Osteoblast (primary cell): ENCODE results near the gene CYSLTR1. TPM values are rescaled to one million over a fixed set of nuclear protein-coding genes. Genes with fewer than 3 reads are reported as not detected.

ENCODE experiments used
- DNase-seq: peaks from one replicate; pipeline ENCODE4 v3.0.0; 2011; ENCODE audit warnings: low spot score, mixed read lengths; ENCODE audit not compliant: insufficient read length; ENCODE audit errors: missing footprints
- H2AFZ ChIP-seq: 2 replicates; pipeline ENCODE4 v1.6.0; 2011; ENCODE audit warnings: mild to moderate bottlenecking, low read length
- H3K27ac ChIP-seq: 2 replicates; pipeline ENCODE4 v1.5.1; 2011; ENCODE audit warnings: mild to moderate bottlenecking, low read depth, low read length, moderate library complexity
- H3K27me3 ChIP-seq: 2 replicates; pipeline ENCODE4 v1.6.0; 2012; ENCODE audit warnings: mild to moderate bottlenecking, control low read depth, inconsistent platforms, low read length, moderate library complexity; ENCODE audit not compliant: insufficient read depth
- H3K36me3 ChIP-seq: 2 replicates; pipeline ENCODE4 v1.5.1; 2011; ENCODE audit warnings: mild to moderate bottlenecking, low read length, control low read depth, moderate library complexity; ENCODE audit not compliant: insufficient read depth
- H3K4me1 ChIP-seq: 2 replicates; pipeline ENCODE4 v1.5.1; 2011; ENCODE audit warnings: mild to moderate bottlenecking, low read length, control low read depth, moderate library complexity; ENCODE audit not compliant: insufficient read depth
- H3K4me2 ChIP-seq: 2 replicates; pipeline ENCODE4 v1.6.0; 2011; ENCODE audit warnings: mild to moderate bottlenecking, low read length; ENCODE audit not compliant: insufficient read depth
- H3K4me3 ChIP-seq: fragments of 200-600 bp; sonication (generic); 3 replicates; pipeline ENCODE4 v1.5.1; 2012; ENCODE audit warnings: mild to moderate bottlenecking, low read length, inconsistent platforms; ENCODE audit not compliant: insufficient read depth
- H3K79me2 ChIP-seq: 2 replicates; pipeline ENCODE4 v1.6.0; 2012; ENCODE audit warnings: mild to moderate bottlenecking, low read length, control low read depth, inconsistent platforms; ENCODE audit not compliant: insufficient read depth
- H3K9me3 ChIP-seq: 2 replicates; pipeline ENCODE4 v1.5.1; 2011; ENCODE audit warnings: low read depth, low read length, control low read depth
- H4K20me1 ChIP-seq: 2 replicates; pipeline ENCODE4 v1.6.0; 2012; ENCODE audit warnings: mild to moderate bottlenecking, low read length, control low read depth; ENCODE audit not compliant: insufficient read depth
- CTCF ChIP-seq: IDR thresholded peaks from 2 replicates; pipeline ENCODE4 v1.5.1; 2011; ENCODE audit warnings: mild to moderate bottlenecking, low read depth, low read length, moderate library complexity; ENCODE audit errors: extremely low read depth
- total RNA-seq: library from RNA; depleted of rRNA; stranded (reverse); fragments of >200 nt; gene quantifications from 2 replicates; pipeline ENCODE4 v1.2.3, GENCODE V29; 2012

CYSLTR1 gene
- total RNA-seq, 1 donor = not detected

DNA sequence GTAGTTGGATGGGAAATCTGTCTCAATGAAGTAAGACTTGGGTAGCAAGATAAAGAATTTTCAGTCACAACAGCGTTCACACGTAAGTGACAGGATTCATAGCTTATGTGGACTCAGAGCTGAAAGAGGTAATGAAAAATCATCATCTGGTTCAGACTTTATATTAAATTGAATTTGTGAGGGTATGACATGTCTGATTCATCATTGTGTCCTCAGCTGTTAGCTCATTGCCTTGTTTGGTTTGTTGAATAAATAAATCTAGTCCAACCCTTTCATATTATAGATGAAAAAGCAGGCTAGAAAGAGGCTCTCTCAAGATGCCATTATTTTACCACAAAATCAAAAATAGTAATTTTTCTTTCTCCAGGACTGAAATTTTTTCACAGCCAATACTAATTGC lies 2.7 kb upstream of the CYSLTR1 start:
- no peaks in the 10 kb centered on the region for H4K20me1 ChIP-seq
- no peaks in the 10 kb centered on the region for H3K79me2 ChIP-seq
- no peak for TF ChIP-seq CTCF
- peak; percentile 48 for DNase-seq
- H3K4me3 ChIP-seq = no peak overlapping the region
- H3K4me2 ChIP-seq = no peak overlapping the region
- no peaks in the 10 kb centered on the region for H3K9me3 ChIP-seq
- no peak overlapping the region for H2AFZ ChIP-seq
- H3K36me3 ChIP-seq = no peaks in the 10 kb centered on the region
- no peaks in the 10 kb centered on the region for H3K27me3 ChIP-seq
- H3K27ac ChIP-seq = no peak overlapping the region
- H3K4me1 ChIP-seq = no peaks in the 10 kb centered on the region

DNA sequence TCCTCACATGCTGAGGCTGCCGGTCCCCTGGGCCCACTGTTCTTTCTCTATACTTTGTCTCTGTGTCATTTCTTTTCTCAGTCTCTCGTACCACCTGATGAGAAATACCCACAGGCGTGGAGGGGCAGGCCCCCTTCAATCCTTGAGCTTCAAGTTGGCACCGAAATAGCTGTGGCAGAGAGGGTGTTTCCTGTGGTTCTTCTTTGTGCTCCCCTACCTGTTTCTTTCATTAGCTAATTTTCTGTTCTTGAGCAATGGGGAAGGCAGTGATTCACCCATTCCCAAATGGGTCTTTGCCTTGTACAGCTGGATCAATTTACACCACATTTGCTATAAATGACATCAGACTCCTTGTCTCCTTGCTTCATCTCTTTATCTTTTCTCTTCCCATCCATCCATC lies 2.1 kb upstream of the CYSLTR1 start:
- no peak overlapping the region for H3K27ac ChIP-seq
- H3K4me2 ChIP-seq = no peak overlapping the region
- H3K9me3 ChIP-seq = no peaks in the 10 kb centered on the region
- TF ChIP-seq CTCF = no peak
- H4K20me1 ChIP-seq = no peaks in the 10 kb centered on the region
- H3K4me3 ChIP-seq = no peak overlapping the region
- no peak overlapping the region for H2AFZ ChIP-seq
- no peak for DNase-seq
- no peaks in the 10 kb centered on the region for H3K27me3 ChIP-seq
- no peaks in the 10 kb centered on the region for H3K79me2 ChIP-seq
- no peaks in the 10 kb centered on the region for H3K36me3 ChIP-seq
- no peaks in the 10 kb centered on the region for H3K4me1 ChIP-seq

GRCh38 chrX:78326401-78326800 lies 1.0 kb downstream of the CYSLTR1 start:
- H3K27me3 ChIP-seq = no peaks in the 10 kb centered on the region
- no peaks in the 10 kb centered on the region for H3K79me2 ChIP-seq
- TF ChIP-seq CTCF = no peak
- H3K27ac ChIP-seq = no peak overlapping the region
- H4K20me1 ChIP-seq = no peaks in the 10 kb centered on the region
- DNase-seq = no peak
- no peaks in the 10 kb centered on the region for H3K9me3 ChIP-seq
- no peaks in the 10 kb centered on the region for H3K36me3 ChIP-seq
- H3K4me1 ChIP-seq = no peaks in the 10 kb centered on the region
- H3K4me2 ChIP-seq = no peak overlapping the region
- no peak overlapping the region for H2AFZ ChIP-seq
- H3K4me3 ChIP-seq = no peak overlapping the region

DNA sequence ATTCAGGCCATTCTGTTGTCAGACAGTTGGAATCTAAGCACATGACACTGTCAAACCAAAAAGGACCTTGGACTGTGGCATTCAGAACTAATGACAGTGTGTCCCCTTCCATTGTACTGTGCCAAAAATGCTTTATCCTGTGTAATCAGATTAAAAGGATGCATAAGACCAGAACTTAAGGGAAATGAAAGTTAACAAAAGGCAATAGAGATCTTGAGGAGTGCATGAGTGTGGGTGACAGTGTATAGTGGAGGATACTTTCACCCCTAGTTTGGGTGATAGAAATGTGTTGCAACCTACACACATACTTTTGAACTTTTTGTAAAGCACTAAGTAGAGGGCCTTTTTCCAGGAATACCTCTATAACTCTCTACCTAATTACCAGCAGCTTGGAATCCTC lies 4.5 kb downstream of the CYSLTR1 start:
- Histone ChIP-seq H3K36me3 (no peaks in the 10 kb centered on the region), H3K4me2 (no peak overlapping the region), H3K27me3 (no peaks in the 10 kb centered on the region), H2AFZ (no peak overlapping the region), H3K9me3 (no peaks in the 10 kb centered on the region), H3K27ac (no peak overlapping the region), H3K79me2 (no peaks in the 10 kb centered on the region), H4K20me1 (no peaks in the 10 kb centered on the region), H3K4me3 (no peak overlapping the region), H3K4me1 (no peaks in the 10 kb centered on the region)
- TF ChIP-seq CTCF = no peak
- DNase-seq = no peak
